ENCODE results near the gene EFNA2. TPM values are rescaled to one million over a fixed set of nuclear protein-coding genes. Genes with fewer than 3 reads are reported as not detected.

EFNA2 gene
- polyA plus RNA-seq, 1 donor (not counting 4 experiments of a cell fraction or from before 2014, with no cell fraction given): not detected

- DNase-seq (ENCODE audit: low read depth, low spot score) (no peak), FAIRE-seq (no peak)
- Histone ChIP-seq H3K9me3 (ENCODE audit: control insufficient read depth, low read depth, low read length) (no peaks in the 10 kb centered on the region), H3K36me3 (ENCODE audit: control insufficient read depth in 2 of 2, extremely low read depth in 1 of 2, insufficient read depth in 2 of 2, low read length in 2 of 2) (no peaks in the 10 kb centered on the region), H3K9ac (ENCODE audit: control insufficient read depth, extremely low read depth, insufficient read depth, low read length) (no peak overlapping the region), H3K79me2 (ENCODE audit: control insufficient read depth, insufficient read depth, low read length) (no peaks in the 10 kb centered on the region), H3K4me1 (ENCODE audit: control insufficient read depth, extremely low read depth, insufficient read depth, low read length) (no peaks in the 10 kb centered on the region), H3K27me3 (ENCODE audit: control insufficient read depth, extremely low read depth, insufficient read depth, low read length) (peaks cover 48% of the 10 kb centered on the region), H3K4me3 (ENCODE audit: control insufficient read depth in 2 of 3, extremely low read depth in 1 of 3, insufficient read depth in 2 of 3, low read depth in 1 of 3, low read length in 3 of 3) (no peak overlapping the region), H3K9me1 (ENCODE audit: control insufficient read depth, extremely low read depth, insufficient read depth, low read length) (no peaks in the 10 kb centered on the region), H3K4me2 (ENCODE audit: control insufficient read depth, extremely low read depth, insufficient read depth, low read depth, low read length) (no peak overlapping the region), H3K27ac (ENCODE audit: control insufficient read depth, insufficient read depth, low read length) (no peak overlapping the region), H4K20me1 (ENCODE audit: control insufficient read depth, extremely low read depth, insufficient read depth, low read length) (no peaks in the 10 kb centered on the region), H2AFZ (ENCODE audit: control insufficient read depth, low read length) (no peak overlapping the region)
- dilution Hi-C loops (cut with MboI; ENCODE audit: extremely low pct_ligation_motif_present, low sequenced_read_pairs): no loop called here
- TF ChIP-seq, protein P1, sequence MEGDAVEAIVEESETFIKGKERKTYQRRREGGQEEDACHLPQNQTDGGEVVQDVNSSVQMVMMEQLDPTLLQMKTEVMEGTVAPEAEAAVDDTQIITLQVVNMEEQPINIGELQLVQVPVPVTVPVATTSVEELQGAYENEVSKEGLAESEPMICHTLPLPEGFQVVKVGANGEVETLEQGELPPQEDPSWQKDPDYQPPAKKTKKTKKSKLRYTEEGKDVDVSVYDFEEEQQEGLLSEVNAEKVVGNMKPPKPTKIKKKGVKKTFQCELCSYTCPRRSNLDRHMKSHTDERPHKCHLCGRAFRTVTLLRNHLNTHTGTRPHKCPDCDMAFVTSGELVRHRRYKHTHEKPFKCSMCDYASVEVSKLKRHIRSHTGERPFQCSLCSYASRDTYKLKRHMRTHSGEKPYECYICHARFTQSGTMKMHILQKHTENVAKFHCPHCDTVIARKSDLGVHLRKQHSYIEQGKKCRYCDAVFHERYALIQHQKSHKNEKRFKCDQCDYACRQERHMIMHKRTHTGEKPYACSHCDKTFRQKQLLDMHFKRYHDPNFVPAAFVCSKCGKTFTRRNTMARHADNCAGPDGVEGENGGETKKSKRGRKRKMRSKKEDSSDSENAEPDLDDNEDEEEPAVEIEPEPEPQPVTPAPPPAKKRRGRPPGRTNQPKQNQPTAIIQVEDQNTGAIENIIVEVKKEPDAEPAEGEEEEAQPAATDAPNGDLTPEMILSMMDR (optimal IDR thresholded peaks at IDR 0.05 in 1 of 3, IDR thresholded peaks at IDR 0.05 in 1 of 3, conservative IDR thresholded peaks at IDR 0.05 in 1 of 3; ENCODE audit: extremely low read depth in 1 of 3, insufficient read depth in 2 of 3, low read length in 3 of 3): no peak
- no peak for TF ChIP-seq EZH2 (IDR thresholded peaks at IDR 0.05; ENCODE audit: low read length)
Measured at GRCh38 chr19:1296575-1297271, 11.1 kb downstream of the EFNA2 start.

DNA sequence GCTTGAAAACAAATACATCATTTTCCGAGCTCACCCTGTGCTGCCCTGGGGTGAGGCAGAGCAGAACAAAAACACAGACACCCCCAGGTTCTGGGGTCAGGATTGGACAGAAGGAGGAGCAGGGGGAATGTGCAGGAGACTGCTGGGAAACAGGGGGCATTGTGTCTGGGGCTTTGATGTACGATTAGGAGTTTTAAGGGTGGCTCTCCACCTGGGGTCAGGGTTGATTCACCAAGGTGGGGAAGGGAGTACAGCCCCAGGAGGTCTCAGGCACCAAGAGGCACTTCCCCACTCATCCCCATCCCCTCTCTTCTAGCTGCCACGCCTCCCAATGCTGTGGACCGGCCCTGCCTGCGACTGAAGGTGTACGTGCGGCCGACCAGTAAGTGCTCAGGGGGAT, 12.6 kb downstream of the EFNA2 start:
- H3K27me3 ChIP-seq (ENCODE audit: control insufficient read depth, extremely low read depth, insufficient read depth, low read length): peaks cover 33% of the 10 kb centered on the region
- no peaks in the 10 kb centered on the region for H4K20me1 ChIP-seq (ENCODE audit: control insufficient read depth, extremely low read depth, insufficient read depth, low read length)
- dilution Hi-C loops (cut with MboI; ENCODE audit: extremely low pct_ligation_motif_present, low sequenced_read_pairs): no loop called here
- TF ChIP-seq, protein P1 (optimal IDR thresholded peaks at IDR 0.05 in 1 of 3, IDR thresholded peaks at IDR 0.05 in 1 of 3, conservative IDR thresholded peaks at IDR 0.05 in 1 of 3; ENCODE audit: extremely low read depth in 1 of 3, insufficient read depth in 2 of 3, low read length in 3 of 3): no peak
- no peak for TF ChIP-seq EZH2 (IDR thresholded peaks at IDR 0.05; ENCODE audit: low read length)
- H2AFZ ChIP-seq (ENCODE audit: control insufficient read depth, low read length): no peak overlapping the region
- H3K27ac ChIP-seq (ENCODE audit: control insufficient read depth, insufficient read depth, low read length): no peak overlapping the region
- DNase-seq (ENCODE audit: low read depth, low spot score) (no peak), FAIRE-seq (no peak)
- no peaks in the 10 kb centered on the region for H3K36me3 ChIP-seq (ENCODE audit: control insufficient read depth in 2 of 2, extremely low read depth in 1 of 2, insufficient read depth in 2 of 2, low read length in 2 of 2)
- H3K9ac ChIP-seq (ENCODE audit: control insufficient read depth, extremely low read depth, insufficient read depth, low read length): no peak overlapping the region
- H3K4me1 ChIP-seq (ENCODE audit: control insufficient read depth, extremely low read depth, insufficient read depth, low read length): no peaks in the 10 kb centered on the region
- no peaks in the 10 kb centered on the region for H3K9me3 ChIP-seq (ENCODE audit: control insufficient read depth, low read depth, low read length)
- no peak overlapping the region for H3K4me3 ChIP-seq (ENCODE audit: control insufficient read depth in 2 of 3, extremely low read depth in 1 of 3, insufficient read depth in 2 of 3, low read depth in 1 of 3, low read length in 3 of 3)
- H3K79me2 ChIP-seq (ENCODE audit: control insufficient read depth, insufficient read depth, low read length): no peaks in the 10 kb centered on the region
- no peaks in the 10 kb centered on the region for H3K9me1 ChIP-seq (ENCODE audit: control insufficient read depth, extremely low read depth, insufficient read depth, low read length)
- no peak overlapping the region for H3K4me2 ChIP-seq (ENCODE audit: control insufficient read depth, extremely low read depth, insufficient read depth, low read depth, low read length)
